Gastrocnemius medialis (tissue), 4 donors: ENCODE data around the gene TMEM252.

Source experiments
- CTCF ChIP-seq, 5 experiments: fragments of 450-650 bp in 3 of 5; fragments of 200-600 bp in 2 of 5; sonication (generic) in 2 of 5; IDR thresholded peaks in 4 of 5; conservative IDR thresholded peaks in 1 of 5; 1 replicate in 4 of 5; 2 replicates in 1 of 5; pipeline ENCODE4 v1.5.1; 2016 to 2019; ENCODE audit warnings: antibody characterized with exemption in 5 of 5, mild to moderate bottlenecking in 3 of 5, moderate library complexity in 3 of 5
- POLR2A ChIP-seq, 2 donors: fragments of 450-650 bp; IDR thresholded peaks; one replicate each; pipeline ENCODE4 v1.6.1; 2017; ENCODE audit warnings: antibody characterized with exemption in 2 of 2, mild to moderate bottlenecking in 2 of 2, moderate library complexity in 2 of 2

GRCh38 chr9:68489646-68490045 lies 51.0 kb downstream of the TMEM252 start:
- no peak for TF ChIP-seq CTCF (IDR thresholded peaks at IDR 0.05 in 4 of 5, conservative IDR thresholded peaks at IDR 0.05 in 1 of 5)
- TF ChIP-seq POLR2A (IDR thresholded peaks at IDR 0.05): no peak
